Kidney (tissue), 14 donors: ENCODE data around the gene LEAP2. TPM values are rescaled to one million over a fixed set of nuclear protein-coding genes. Genes with fewer than 3 reads are reported as not detected.

ENCODE experiments used
- DNase-seq, 5 donors: peaks; one replicate each; pipeline ENCODE4 v3.0.0-alpha.2; 2013 to 2020
- FAIRE-seq: peaks from 2 replicates; lab custom pipeline; 2012; peaks lifted over from hg19 to GRCh38; lab: Jason Lieb, UNC
- H3K27ac ChIP-seq, 2 donors: one replicate each; pipeline ENCODE4 v1.7.0; 2013; ENCODE audit warnings: low read depth in 2 of 2, low read length in 2 of 2, inconsistent platforms in 1 of 2
- H3K27me3 ChIP-seq: one replicate; pipeline ENCODE4 v1.7.1; 2013; ENCODE audit warnings: low read length, inconsistent platforms; ENCODE audit not compliant: control insufficient read depth, insufficient read depth
- H3K36me3 ChIP-seq, 3 donors: one replicate each; pipeline versions ENCODE4 v1.7.0 to v1.7.1; 2013; ENCODE audit warnings: low read length in 3 of 3, control low read depth in 1 of 3, inconsistent platforms in 1 of 3; ENCODE audit not compliant: insufficient read depth in 3 of 3, control insufficient read depth in 2 of 3
- H3K4me1 ChIP-seq, 3 donors: one replicate each; pipeline versions ENCODE4 v1.7.0 to v1.7.1; 2013; ENCODE audit warnings: low read length in 3 of 3, inconsistent platforms in 1 of 3, low read depth in 1 of 3; ENCODE audit not compliant: control insufficient read depth in 2 of 3, insufficient read depth in 2 of 3
- H3K4me3 ChIP-seq, 3 donors: one replicate each; pipeline versions ENCODE4 v1.7.0 to v1.8.1; 2013; ENCODE audit warnings: low read length in 3 of 3, control low read depth in 1 of 3, inconsistent platforms in 1 of 3
- H3K9ac ChIP-seq, 3 donors: one replicate each; pipeline versions ENCODE4 v1.7.0 to v1.7.1; 2013; ENCODE audit warnings: low read length in 3 of 3, control low read depth in 1 of 3, inconsistent platforms in 1 of 3
- H3K9me3 ChIP-seq, 3 donors: one replicate each; pipeline versions ENCODE4 v1.7.0 to v1.7.1; 2013; ENCODE audit warnings: low read length in 3 of 3, control low read depth in 1 of 3, inconsistent platforms in 1 of 3; ENCODE audit not compliant: control insufficient read depth in 2 of 3, insufficient read depth in 1 of 3
- intact Hi-C: fragments of 100-400 bp; cut with DNase I; formaldehyde crosslinking; loops from one replicate; pipeline ENCODE4 v1.11.1; 2022
- polyA plus RNA-seq: library from polyadenylated mRNA; stranded (reverse); fragments of 350-450 nt; fragmentation: Illumina TruSeq; extraction: RNeasy Lipid Tissue Mini Kit (QIAGEN cat#74804); gene quantifications from one replicate; pipeline ENCODE4 v1.2.3, GENCODE V29; 2014; ENCODE audit warnings: low read depth, low replicate concordance; ENCODE audit not compliant: insufficient read depth
- total RNA-seq: library from RNA; stranded (reverse); fragmentation: NEBNext Ultra II Directional; extraction: Animal tissue kit (Norgen Biotek cat#: 25700); gene quantifications from one replicate; pipeline ENCODE4 v1.2.1, GENCODE V29; 2021
- TF ChIP-seq, protein P1 (sequence below): IDR thresholded peaks from 3 replicates; pipeline ENCODE4 v1.5.1; 2012; ENCODE audit warnings: mild to moderate bottlenecking, moderate library complexity, borderline replicate concordance; ENCODE audit not compliant: insufficient read depth; ENCODE audit errors: extremely low read depth
- donor health status: control.
- donor health status: control.
- donor health status: control.
- donor health status: control.
- donor health status: control.
- donor health status: DM: yes; HTN: yes; CAD: no.
- donor health status: Normal renal cell carcinoma (clear cell type).

LEAP2 gene
- total and polyA plus RNA-seq, 2 donors from 2014 or later, result 1.5 to 6.9 TPM

- Histone ChIP-seq H3K27ac (no peak overlapping the region), H3K9me3 (no peaks in the 10 kb centered on the region), H3K36me3 (peaks cover 19 to 38% (median 28%) of the 10 kb centered on the region in 3 donors), H3K9ac (no peak overlapping the region), H3K4me1 (no peaks in the 10 kb centered on the region), H3K4me3 (no peak overlapping the region), H3K27me3 (no peaks in the 10 kb centered on the region)
- DNase-seq (no peak), FAIRE-seq (no peak)
- intact Hi-C loops, result no loop called here
- TF ChIP-seq, protein P1, sequence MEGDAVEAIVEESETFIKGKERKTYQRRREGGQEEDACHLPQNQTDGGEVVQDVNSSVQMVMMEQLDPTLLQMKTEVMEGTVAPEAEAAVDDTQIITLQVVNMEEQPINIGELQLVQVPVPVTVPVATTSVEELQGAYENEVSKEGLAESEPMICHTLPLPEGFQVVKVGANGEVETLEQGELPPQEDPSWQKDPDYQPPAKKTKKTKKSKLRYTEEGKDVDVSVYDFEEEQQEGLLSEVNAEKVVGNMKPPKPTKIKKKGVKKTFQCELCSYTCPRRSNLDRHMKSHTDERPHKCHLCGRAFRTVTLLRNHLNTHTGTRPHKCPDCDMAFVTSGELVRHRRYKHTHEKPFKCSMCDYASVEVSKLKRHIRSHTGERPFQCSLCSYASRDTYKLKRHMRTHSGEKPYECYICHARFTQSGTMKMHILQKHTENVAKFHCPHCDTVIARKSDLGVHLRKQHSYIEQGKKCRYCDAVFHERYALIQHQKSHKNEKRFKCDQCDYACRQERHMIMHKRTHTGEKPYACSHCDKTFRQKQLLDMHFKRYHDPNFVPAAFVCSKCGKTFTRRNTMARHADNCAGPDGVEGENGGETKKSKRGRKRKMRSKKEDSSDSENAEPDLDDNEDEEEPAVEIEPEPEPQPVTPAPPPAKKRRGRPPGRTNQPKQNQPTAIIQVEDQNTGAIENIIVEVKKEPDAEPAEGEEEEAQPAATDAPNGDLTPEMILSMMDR, result no peak
Measured at GRCh38 chr5:132886064-132886823, 12.8 kb downstream of the LEAP2 start.

DNA sequence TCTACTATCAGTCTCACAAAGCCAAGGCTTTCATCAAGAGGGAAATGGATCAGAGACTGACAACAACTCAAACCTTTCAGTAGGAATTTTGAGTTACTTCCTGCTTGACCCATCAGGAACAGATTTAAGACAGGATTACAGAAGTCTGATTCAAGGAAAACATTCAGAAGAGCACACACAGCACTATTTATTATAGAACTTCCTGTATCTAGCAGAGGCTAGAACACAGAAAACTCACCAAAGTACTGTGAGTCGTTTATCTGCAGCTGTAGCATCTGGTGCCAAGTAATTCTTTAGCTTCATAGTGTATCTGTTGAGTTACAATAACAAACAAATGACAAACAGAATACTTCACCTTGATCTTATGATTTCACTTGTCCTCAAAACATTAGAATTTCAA lies 13.8 kb downstream of the LEAP2 start:
- Histone ChIP-seq H3K4me3 (no peak overlapping the region), H3K4me1 (no peaks in the 10 kb centered on the region), H3K9ac (no peak overlapping the region), H3K27ac (no peak overlapping the region), H3K9me3 (no peaks in the 10 kb centered on the region), H3K27me3 (no peaks in the 10 kb centered on the region), H3K36me3 (peaks cover 17 to 36% (median 33%) of the 10 kb centered on the region in 3 donors)
- FAIRE-seq (no peak), DNase-seq (no peak)
- TF ChIP-seq, protein P1, result no peak
- intact Hi-C loops, result no loop called here

- Histone ChIP-seq H3K4me3 (no peak overlapping the region), H3K9me3 (no peaks in the 10 kb centered on the region), H3K4me1 (no peaks in the 10 kb centered on the region), H3K9ac (no peak overlapping the region), H3K36me3 (peaks cover 22 to 52% (median 37%) of the 10 kb centered on the region in 3 donors), H3K27me3 (no peaks in the 10 kb centered on the region), H3K27ac (no peak overlapping the region)
- TF ChIP-seq, protein P1, result no peak
- FAIRE-seq, result no peak
- no peak for DNase-seq
- intact Hi-C loops, result no loop called here
Measured at GRCh38 chr5:132889501-132889900, 16.0 kb downstream of the LEAP2 start.

DNA sequence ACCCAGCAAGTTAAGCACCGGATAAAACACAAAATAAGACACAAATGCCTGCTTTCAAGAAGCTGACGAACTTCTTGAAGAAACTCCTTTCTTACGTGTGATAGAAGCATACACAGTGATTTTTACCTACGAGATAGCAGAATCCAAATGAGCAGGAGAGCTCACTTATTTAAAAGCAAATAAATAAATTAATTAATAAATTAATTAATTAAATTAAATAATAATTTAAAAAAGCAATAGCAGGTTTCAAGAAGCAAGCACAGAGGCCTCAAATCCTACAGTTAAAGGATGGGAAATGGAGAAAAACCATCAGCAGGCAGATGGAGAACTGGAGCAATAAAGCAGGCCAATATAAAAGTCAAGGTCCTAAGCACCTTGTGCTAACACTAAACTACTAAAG lies 17.3 kb downstream of the LEAP2 start:
- no peak overlapping the region for H3K4me3 ChIP-seq
- H3K9ac ChIP-seq, result no peak overlapping the region
- H3K27me3 ChIP-seq, result no peaks in the 10 kb centered on the region
- H3K9me3 ChIP-seq, result no peaks in the 10 kb centered on the region
- DNase-seq (no peak), FAIRE-seq (no peak)
- H3K27ac ChIP-seq, result no peak overlapping the region
- intact Hi-C loops, result no loop called here
- TF ChIP-seq, protein P1, result no peak
- H3K4me1 ChIP-seq, result no peaks in the 10 kb centered on the region
- H3K36me3 ChIP-seq, result peaks cover 22 to 64% (median 38%) of the 10 kb centered on the region in 3 donors
